ENCODE measurements around the gene WNT10A. TPM values are rescaled to one million over a fixed set of nuclear protein-coding genes. Genes with fewer than 3 reads are reported as not detected.
"Not testable (repeated sequence)": the region's sequence is repeated elsewhere in the genome, so short reads cannot be mapped to it uniquely, and the experiment has no call there.

The WNT10A gene
- total and polyA plus RNA-seq, 12 donors = 0.01 to 0.56 (median 0.18) TPM; not detected in 8

DNA sequence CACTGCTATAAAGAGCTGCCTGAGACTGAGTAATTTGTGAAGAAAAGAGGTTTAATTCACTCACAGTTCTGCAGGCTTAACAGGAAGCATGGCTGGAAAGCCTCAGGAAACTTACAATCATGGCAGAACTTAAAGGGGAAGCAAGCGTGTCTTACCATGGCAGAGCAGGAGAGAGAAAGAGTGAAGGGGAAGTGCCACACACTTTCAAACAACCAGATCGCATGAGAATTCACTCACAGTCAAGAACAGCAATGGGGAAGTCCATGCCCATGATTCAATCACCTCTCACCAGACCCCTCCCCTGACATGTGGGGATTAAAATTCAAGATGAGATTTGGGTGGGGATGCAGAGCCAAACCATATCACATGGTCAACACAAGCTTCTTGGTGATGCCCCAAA is 44.1 kb downstream of the WNT10A start:
- ATAC-seq = no peak
- Histone ChIP-seq H3K4me1 (no peaks in the 10 kb centered on the region), H3K9me3 (peaks cover 0 to 14% (median 0%) of the 10 kb centered on the region in 11 donors), H3K4me3 (no peak overlapping the region), H3K27ac (no peak overlapping the region), H3K27me3 (peaks cover 0 to 68% (median 53%) of the 10 kb centered on the region in 7 donors), H3K36me3 (no peaks in the 10 kb centered on the region)
- intact Hi-C loops (cut with DNase I) = no loop called here
- TF ChIP-seq, protein P1, sequence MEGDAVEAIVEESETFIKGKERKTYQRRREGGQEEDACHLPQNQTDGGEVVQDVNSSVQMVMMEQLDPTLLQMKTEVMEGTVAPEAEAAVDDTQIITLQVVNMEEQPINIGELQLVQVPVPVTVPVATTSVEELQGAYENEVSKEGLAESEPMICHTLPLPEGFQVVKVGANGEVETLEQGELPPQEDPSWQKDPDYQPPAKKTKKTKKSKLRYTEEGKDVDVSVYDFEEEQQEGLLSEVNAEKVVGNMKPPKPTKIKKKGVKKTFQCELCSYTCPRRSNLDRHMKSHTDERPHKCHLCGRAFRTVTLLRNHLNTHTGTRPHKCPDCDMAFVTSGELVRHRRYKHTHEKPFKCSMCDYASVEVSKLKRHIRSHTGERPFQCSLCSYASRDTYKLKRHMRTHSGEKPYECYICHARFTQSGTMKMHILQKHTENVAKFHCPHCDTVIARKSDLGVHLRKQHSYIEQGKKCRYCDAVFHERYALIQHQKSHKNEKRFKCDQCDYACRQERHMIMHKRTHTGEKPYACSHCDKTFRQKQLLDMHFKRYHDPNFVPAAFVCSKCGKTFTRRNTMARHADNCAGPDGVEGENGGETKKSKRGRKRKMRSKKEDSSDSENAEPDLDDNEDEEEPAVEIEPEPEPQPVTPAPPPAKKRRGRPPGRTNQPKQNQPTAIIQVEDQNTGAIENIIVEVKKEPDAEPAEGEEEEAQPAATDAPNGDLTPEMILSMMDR (IDR thresholded peaks at IDR 0.05) = no peak
- no peak for DNase-seq
- WGBS, 2 donors = 83 to 87% methylated on average over 2 of the region's 2 CpGs

DNA sequence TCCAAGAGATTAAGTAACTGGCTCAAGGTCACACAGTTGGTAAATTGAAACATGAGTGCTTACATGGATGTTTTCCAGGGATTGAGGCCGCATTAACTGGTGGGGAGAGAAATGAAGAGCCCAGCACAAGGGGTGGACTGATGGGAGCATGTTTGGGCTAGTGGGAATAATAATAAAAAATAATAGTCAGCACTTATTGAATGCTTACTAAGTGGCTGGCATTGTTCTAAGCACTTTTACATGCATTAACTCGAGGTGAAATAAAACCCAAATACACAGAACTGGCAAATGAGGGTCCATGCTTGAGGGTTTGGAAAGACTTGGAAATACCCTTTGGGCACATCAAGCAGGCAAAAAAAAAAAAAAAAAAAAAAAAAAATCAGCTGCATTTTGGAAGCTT is 44.8 kb downstream of the WNT10A start:
- H3K4me3 ChIP-seq = no peak overlapping the region
- no peak for DNase-seq
- H3K9me3 ChIP-seq = peaks cover 0 to 14% (median 0%) of the 10 kb centered on the region in 11 donors
- no peak overlapping the region for H3K27ac ChIP-seq
- H3K27me3 ChIP-seq = peaks cover 0 to 61% (median 48%) of the 10 kb centered on the region in 7 donors
- no peak for ATAC-seq
- no peaks in the 10 kb centered on the region for H3K36me3 ChIP-seq
- whole genome bisulfite sequencing, 2 donors = 69 to 77% methylated on average over 2 of the region's 2 CpGs
- TF ChIP-seq, protein P1 (IDR thresholded peaks at IDR 0.05) = no peak
- intact Hi-C loops (cut with DNase I) = no loop called here
- no peaks in the 10 kb centered on the region for H3K4me1 ChIP-seq

DNA sequence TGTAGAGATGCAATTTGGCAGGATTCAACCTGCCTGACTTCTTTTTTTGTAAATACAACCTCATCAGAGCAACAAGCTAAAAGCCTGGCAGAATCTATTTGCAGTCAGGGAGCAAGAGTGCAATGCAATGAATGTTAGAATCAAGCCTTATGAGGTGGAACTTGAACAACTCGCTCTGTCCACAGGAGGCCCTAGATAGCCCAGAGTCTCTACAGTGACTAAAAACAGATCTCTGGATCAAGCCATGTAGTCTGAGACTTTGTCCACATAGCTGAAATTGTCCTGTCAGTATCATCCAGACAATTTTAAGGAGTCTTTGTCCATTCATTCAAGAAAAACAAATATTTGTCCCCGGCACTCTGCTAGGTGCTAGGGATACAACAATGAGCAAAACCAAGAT is 46.8 kb downstream of the WNT10A start:
- DNase-seq (no peak), ATAC-seq (no peak)
- no peaks in the 10 kb centered on the region for H3K36me3 ChIP-seq
- intact Hi-C loops (cut with DNase I) = no loop called here
- 56 to 77% methylated on average over 2 of the region's 2 CpGs for WGBS, 2 donors
- H3K4me1 ChIP-seq = no peaks in the 10 kb centered on the region
- H3K27ac ChIP-seq = no peak overlapping the region
- H3K9me3 ChIP-seq = peaks cover 0 to 14% (median 0%) of the 10 kb centered on the region in 11 donors
- TF ChIP-seq, protein P1 (IDR thresholded peaks at IDR 0.05) = no peak
- H3K27me3 ChIP-seq = peaks cover 0 to 45% (median 34%) of the 10 kb centered on the region in 7 donors
- H3K4me3 ChIP-seq = no peak overlapping the region

DNA sequence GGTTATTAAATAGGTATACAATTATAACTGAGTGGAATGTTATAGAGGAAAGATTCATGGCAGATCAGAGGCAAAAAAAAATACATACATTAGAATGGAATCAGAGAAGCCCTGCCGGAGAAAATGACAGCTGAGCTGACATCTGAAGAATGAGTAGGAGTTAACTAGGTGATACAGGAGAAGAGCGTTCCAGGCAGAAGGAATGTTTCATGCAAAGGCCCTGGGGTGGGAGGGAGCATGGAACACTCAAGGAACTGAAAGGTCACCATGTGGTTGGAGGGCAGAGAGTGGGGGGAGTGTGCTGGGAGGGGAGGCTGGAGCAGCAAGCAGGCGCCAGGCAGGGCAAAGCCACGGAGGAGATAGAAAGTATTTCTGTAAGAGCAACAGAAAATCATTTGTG is 47.2 kb downstream of the WNT10A start:
- Histone ChIP-seq H3K27me3 (peaks cover 0 to 44% (median 30%) of the 10 kb centered on the region in 7 donors), H3K36me3 (no peaks in the 10 kb centered on the region), H3K4me1 (no peaks in the 10 kb centered on the region), H3K9me3 (peaks cover 0 to 14% (median 0%) of the 10 kb centered on the region in 11 donors), H3K4me3 (no peak overlapping the region), H3K27ac (no peak overlapping the region)
- ATAC-seq (no peak), DNase-seq (no peak)
- intact Hi-C loops (cut with DNase I) = no loop called here
- 37 to 62% methylated on average over 4 of the region's 4 CpGs for WGBS, 2 donors
- TF ChIP-seq, protein P1 (IDR thresholded peaks at IDR 0.05) = no peak

DNA sequence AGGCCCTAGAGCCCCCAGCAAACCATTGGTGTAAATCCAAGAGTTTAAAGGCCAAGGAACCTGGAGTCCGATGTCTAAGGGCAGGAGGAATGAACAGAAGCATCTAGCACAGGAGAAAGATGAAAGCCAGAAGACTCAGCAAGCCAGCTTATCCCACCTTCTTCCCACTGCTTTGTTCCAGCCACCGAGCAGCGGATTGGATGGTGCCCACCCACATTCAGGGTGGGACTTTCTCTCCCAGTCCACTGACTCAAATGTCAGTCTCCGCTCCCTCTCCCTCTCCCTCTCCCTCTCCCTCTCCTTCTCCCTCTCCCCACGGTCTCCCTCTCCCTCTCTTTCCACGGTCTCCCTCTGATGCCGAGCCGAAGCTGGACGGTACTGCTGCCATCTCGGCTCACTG is 49.8 kb downstream of the WNT10A start:
- H3K36me3 ChIP-seq; DNase-seq; H3K9me3 ChIP-seq; intact Hi-C loops (cut with DNase I); H3K4me3 ChIP-seq; H3K27ac ChIP-seq; H3K4me1 ChIP-seq; ATAC-seq: not testable (repeated sequence)
- peaks cover 0 to 41% (median 26%) of the 10 kb centered on the region in 7 donors for H3K27me3 ChIP-seq
- 91 to 100% methylated on average over 4 to 9 of the region's 10 CpGs for whole genome bisulfite sequencing, 2 donors

DNA sequence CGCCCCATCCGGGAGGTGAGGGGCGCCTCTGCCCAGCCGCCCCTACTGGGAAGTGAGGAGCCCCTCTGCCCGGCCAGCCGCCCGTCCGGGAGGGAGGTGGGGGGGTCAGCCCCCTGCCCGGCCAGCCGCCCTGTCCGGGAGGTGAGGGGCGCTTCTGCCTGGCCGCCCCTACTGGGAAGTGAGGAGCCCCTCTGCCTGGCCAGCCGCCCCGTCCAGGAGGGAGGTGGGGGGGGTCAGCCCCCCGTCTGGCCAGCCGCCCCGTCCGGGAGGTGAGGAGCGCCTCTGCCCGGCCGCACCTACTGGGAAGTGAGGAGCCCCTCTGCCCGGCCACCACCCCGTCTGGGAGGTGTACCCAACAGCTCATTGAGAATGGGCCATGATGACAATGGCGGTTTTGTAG is 51.1 kb downstream of the WNT10A start:
- ATAC-seq; H3K9me3 ChIP-seq; DNase-seq; H3K4me1 ChIP-seq; H3K36me3 ChIP-seq; H3K27ac ChIP-seq; intact Hi-C loops (cut with DNase I); H3K4me3 ChIP-seq: not testable (repeated sequence)
- 94 to 96% methylated on average over 8 to 16 of the region's 25 CpGs for WGBS, 2 donors
- H3K27me3 ChIP-seq = peaks cover 0 to 41% (median 31%) of the 10 kb centered on the region in 7 donors
